GM18907 (cell line): ENCODE results near the gene GAK.
"Not testable (repeated sequence)": the region's sequence is repeated elsewhere in the genome, so short reads cannot be mapped to it uniquely, and the experiment has no call there.

Source experiments
- ATAC-seq: cut with Tn5 transposase; IDR thresholded peaks from one replicate; pipeline ENCODE4 v1.9.1; 2021; ENCODE audit warnings: mild to moderate bottlenecking, moderate library complexity; ENCODE audit not compliant: unreplicated experiment

GAK gene

GRCh38 chr4:929096-929765, 2.9 kb downstream of the GAK start:
- no peak for ATAC-seq

- ATAC-seq = not testable (repeated sequence)
Observed at GRCh38 chr4:927566-927965, 4.5 kb downstream of the GAK start.

GRCh38 chr4:926538-926937, 5.6 kb downstream of the GAK start:
- no peak for ATAC-seq

- ATAC-seq = no peak
Observed at GRCh38 chr4:925771-926500, 6.2 kb downstream of the GAK start.

GRCh38 chr4:925171-925570, 6.9 kb downstream of the GAK start:
- no peak for ATAC-seq

GRCh38 chr4:924107-925096, 7.7 kb downstream of the GAK start:
- ATAC-seq = peak; percentile 40

- peak; percentile 51 for ATAC-seq
Observed at GRCh38 chr4:921830-922331, 10.2 kb downstream of the GAK start.

GRCh38 chr4:919004-919680, 13.0 kb downstream of the GAK start:
- ATAC-seq = not testable (repeated sequence)

GRCh38 chr4:918591-918990, 13.5 kb downstream of the GAK start:
- ATAC-seq = not testable (repeated sequence)

GRCh38 chr4:917992-918391, 14.1 kb downstream of the GAK start:
- no peak for ATAC-seq

GRCh38 chr4:917466-917865, 14.7 kb downstream of the GAK start:
- no peak for ATAC-seq

- no peak for ATAC-seq
Observed at GRCh38 chr4:915595-915994, 16.5 kb downstream of the GAK start.

GRCh38 chr4:915041-915474, 17.1 kb downstream of the GAK start:
- no peak for ATAC-seq

- ATAC-seq = no peak
Observed at GRCh38 chr4:914531-914930, 17.6 kb downstream of the GAK start.

- ATAC-seq = no peak
Observed at GRCh38 chr4:913280-913618, 18.9 kb downstream of the GAK start.

- no peak for ATAC-seq
Observed at GRCh38 chr4:912548-913279, 19.4 kb downstream of the GAK start.

GRCh38 chr4:911871-912490, 20.1 kb downstream of the GAK start:
- ATAC-seq = no peak

GRCh38 chr4:911221-911751, 20.8 kb downstream of the GAK start:
- ATAC-seq = no peak

- ATAC-seq = no peak
Observed at GRCh38 chr4:910366-911091, 21.6 kb downstream of the GAK start.
